Neural crest cell (in vitro differentiated cells): ENCODE measurements around the gene DNAJC11. TPM values are rescaled to one million over a fixed set of nuclear protein-coding genes. Genes with fewer than 3 reads are reported as not detected.

Experiments used
- DNase-seq: peaks from one replicate; pipeline ENCODE4 v3.0.0; 2021; ENCODE audit warnings: low read depth, mixed read lengths, low spot score
- H3K27ac Mint-ChIP-seq: one replicate; pipeline ENCODE4 v1.8.0; 2021; ENCODE audit warnings: mild to moderate bottlenecking, mixed read lengths; ENCODE audit not compliant: unreplicated experiment
- H3K27me3 Mint-ChIP-seq: 2 replicates; pipeline ENCODE4 v1.8.0; 2021; ENCODE audit warnings: low read depth, mild to moderate bottlenecking, mixed read lengths
- H3K36me3 Mint-ChIP-seq: 2 replicates; pipeline ENCODE4 v1.8.0; 2021; ENCODE audit warnings: low read depth, mild to moderate bottlenecking, mixed read lengths
- H3K4me1 Mint-ChIP-seq: 2 replicates; pipeline ENCODE4 v1.8.0; 2021; ENCODE audit warnings: mixed read lengths
- H3K4me3 Mint-ChIP-seq: one replicate; pipeline ENCODE4 v1.8.0; 2021; ENCODE audit warnings: mild to moderate bottlenecking, mixed read lengths
- H3K9me3 Mint-ChIP-seq: 2 replicates; pipeline ENCODE4 v1.8.0; 2021; ENCODE audit warnings: mixed read lengths
- total RNA-seq: library from RNA; stranded (reverse); gene quantifications from 2 replicates; pipeline ENCODE4 v1.2.1, GENCODE V29; 2021
- TF ChIP-seq, protein P1 (sequence below): fragments of 200-600 bp; sonication (generic); conservative IDR thresholded peaks from 2 replicates; pipeline ENCODE4 v1.5.0; 2021; ENCODE audit warnings: antibody characterized with exemption, mild to moderate bottlenecking

Gene DNAJC11
- total RNA-seq, 1 donor from 2014 or later: 86.6 TPM

DNA sequence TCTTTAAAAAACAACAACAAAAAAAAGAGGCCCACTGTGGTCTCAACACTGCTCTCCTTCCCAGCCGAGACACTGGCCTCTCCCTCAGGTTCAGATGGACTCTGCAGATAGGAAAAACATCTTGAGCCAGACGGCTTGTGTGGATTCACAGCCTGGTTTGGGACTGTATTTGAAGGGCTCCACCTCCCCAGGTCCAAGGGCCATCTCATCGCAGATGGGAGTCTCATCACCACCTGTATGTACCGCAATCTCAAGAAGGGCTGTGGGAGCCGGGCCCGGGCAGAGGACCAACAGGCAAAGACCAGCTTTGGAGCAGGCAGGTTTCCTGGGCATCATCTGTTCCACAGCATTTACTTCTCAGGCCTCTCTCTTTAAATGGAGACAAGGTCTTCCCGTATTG, 111.6 kb downstream of the DNAJC11 start:
- Mint-ChIP-seq H3K4me3 (peak overlapping the region; percentile 31), H3K27ac (no peak overlapping the region), H3K4me1 (no peaks in the 10 kb centered on the region), H3K9me3 (no peaks in the 10 kb centered on the region), H3K36me3 (peaks cover 2% of the 10 kb centered on the region), H3K27me3 (no peaks in the 10 kb centered on the region)
- no peak for DNase-seq
- TF ChIP-seq, protein P1, sequence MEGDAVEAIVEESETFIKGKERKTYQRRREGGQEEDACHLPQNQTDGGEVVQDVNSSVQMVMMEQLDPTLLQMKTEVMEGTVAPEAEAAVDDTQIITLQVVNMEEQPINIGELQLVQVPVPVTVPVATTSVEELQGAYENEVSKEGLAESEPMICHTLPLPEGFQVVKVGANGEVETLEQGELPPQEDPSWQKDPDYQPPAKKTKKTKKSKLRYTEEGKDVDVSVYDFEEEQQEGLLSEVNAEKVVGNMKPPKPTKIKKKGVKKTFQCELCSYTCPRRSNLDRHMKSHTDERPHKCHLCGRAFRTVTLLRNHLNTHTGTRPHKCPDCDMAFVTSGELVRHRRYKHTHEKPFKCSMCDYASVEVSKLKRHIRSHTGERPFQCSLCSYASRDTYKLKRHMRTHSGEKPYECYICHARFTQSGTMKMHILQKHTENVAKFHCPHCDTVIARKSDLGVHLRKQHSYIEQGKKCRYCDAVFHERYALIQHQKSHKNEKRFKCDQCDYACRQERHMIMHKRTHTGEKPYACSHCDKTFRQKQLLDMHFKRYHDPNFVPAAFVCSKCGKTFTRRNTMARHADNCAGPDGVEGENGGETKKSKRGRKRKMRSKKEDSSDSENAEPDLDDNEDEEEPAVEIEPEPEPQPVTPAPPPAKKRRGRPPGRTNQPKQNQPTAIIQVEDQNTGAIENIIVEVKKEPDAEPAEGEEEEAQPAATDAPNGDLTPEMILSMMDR: no peak

DNA sequence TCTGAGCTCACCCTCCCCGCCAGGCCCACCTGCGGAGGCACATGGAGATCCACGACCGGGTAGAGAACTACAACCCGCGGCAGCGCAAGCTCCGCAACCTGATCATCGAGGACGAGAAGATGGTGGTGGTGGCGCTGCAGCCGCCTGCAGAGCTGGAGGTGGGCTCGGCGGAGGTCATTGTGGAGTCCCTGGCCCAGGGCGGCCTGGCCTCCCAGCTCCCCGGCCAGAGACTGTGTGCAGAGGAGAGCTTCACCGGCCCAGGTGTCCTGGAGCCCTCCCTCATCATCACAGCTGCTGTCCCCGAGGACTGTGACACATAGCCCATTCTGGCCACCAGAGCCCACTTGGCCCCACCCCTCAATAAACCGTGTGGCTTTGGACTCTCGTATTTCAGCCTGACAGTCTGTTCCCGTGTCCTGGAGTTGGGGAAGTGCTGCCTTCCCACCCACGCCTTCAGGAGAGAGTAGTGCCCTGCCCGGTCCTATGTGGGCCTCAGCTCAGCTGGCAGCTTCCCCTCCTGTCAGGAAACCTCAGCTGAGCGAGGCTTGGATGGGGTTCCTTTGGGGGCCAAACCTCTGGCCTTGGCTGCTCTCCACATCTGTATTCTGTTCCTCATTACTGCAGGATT, 112.6 kb downstream of the DNAJC11 start:
- DNase-seq: no peak
- TF ChIP-seq, protein P1: no peak
- no peaks in the 10 kb centered on the region for H3K9me3 Mint-ChIP-seq
- peaks cover 1% of the 10 kb centered on the region for H3K36me3 Mint-ChIP-seq
- no peak overlapping the region for H3K27ac Mint-ChIP-seq
- H3K4me3 Mint-ChIP-seq: no peak overlapping the region
- H3K27me3 Mint-ChIP-seq: no peaks in the 10 kb centered on the region
- no peaks in the 10 kb centered on the region for H3K4me1 Mint-ChIP-seq

DNA sequence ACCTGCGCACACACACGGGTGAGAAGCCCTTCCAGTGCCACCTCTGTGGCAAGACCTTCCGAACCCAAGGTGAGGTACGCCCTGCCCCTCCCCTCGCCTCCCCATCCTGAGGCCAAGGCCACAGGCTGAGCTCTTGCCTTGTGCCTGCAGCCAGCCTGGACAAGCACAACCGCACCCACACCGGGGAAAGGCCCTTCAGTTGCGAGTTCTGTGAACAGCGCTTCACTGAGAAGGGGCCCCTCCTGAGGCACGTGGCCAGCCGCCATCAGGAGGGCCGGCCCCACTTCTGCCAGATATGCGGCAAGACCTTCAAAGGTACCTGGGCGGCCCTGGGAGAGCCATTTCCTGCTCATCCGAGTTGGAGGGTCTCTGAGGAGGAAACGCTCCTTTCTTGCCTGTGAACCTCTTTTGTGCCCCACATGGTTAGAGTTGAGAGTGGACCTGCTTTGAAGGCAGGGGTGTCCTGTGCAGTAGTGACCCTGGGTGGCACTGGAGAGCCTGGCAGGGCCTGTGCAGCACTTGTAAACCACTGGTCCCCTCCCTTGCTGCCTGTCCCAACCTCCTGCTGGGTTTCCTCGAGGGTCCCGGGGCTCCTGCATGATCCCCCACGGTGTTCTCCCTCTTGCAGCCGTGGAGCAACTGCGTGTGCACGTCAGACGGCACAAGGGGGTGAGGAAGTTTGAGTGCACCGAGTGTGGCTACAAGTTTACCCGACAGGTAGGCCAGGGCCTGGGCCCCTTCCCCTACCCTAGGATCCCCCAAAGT, 113.3 kb downstream of the DNAJC11 start:
- H3K9me3 Mint-ChIP-seq: no peaks in the 10 kb centered on the region

DNA sequence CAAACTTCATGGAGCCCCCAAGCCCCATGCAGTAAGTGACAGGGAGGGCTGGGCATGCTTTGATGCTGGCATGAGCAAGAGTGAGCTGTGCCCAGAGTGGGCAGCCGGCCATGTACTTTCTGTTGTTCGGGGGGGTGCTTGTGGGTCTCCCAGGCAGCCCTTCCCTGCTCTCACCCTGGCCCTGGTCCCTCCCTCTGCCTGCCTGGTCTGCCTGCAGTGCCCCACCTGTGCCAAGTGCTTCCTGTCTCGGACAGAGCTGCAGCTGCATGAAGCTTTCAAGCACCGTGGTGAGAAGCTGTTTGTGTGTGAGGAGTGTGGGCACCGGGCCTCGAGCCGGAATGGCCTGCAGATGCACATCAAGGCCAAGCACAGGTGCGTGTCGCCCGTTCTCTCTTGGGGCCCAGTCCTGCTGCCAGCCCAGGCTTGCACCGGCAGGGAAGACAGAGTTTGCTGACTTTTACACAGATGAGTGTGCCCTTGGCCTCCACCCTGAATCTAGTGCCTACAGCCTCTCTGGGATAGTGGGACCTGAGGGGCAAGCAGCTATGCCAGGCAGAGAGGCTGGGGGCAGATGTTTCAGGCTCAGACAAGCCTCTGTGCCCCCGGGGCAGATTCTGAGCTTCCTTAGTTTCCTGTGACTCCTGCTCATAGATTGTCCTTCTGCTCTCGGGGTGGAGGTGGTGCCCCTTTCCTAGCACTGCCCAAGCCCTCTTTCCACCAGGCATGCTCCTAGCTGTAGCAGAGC, 114.2 kb downstream of the DNAJC11 start:
- no peaks in the 10 kb centered on the region for H3K36me3 Mint-ChIP-seq

More for the DNA sequence above, 113.3 kb downstream of the DNAJC11 start:
- DNase-seq: no peak
- H3K4me3 Mint-ChIP-seq: peak overlapping the region; percentile 19
- no peak overlapping the region for H3K27ac Mint-ChIP-seq
- H3K36me3 Mint-ChIP-seq: no peaks in the 10 kb centered on the region
- no peaks in the 10 kb centered on the region for H3K27me3 Mint-ChIP-seq
- H3K4me1 Mint-ChIP-seq: no peaks in the 10 kb centered on the region
- TF ChIP-seq, protein P1: no peak

DNA sequence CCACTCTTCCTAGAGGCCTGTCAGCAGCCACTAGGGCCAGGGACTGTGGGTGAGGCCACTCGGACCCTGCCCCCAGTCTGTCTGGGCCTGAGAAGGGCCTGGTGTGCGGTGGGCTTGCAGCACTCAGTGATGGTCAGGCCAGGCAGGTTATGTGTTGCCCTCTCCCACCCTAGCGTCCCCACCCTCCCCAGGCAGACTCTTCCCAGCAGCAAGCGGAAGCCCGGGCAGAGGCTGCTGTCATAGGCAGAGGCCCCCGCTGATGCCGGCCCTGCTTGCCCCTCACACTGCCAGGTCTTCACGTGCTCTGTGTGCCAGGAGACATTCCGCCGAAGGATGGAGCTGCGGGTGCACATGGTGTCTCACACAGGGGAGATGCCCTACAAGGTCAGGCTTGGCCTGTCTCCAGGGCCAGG, 115.2 kb downstream of the DNAJC11 start:
- H3K4me3 Mint-ChIP-seq: no peak overlapping the region
- TF ChIP-seq, protein P1: no peak
- H3K27ac Mint-ChIP-seq: no peak overlapping the region

More for the DNA sequence above, 114.2 kb downstream of the DNAJC11 start:
- H3K27ac Mint-ChIP-seq: no peak overlapping the region
- TF ChIP-seq, protein P1: no peak
- H3K9me3 Mint-ChIP-seq: no peaks in the 10 kb centered on the region
- DNase-seq: no peak
- no peaks in the 10 kb centered on the region for H3K27me3 Mint-ChIP-seq
- no peak overlapping the region for H3K4me3 Mint-ChIP-seq
- peaks cover under 1% of the 10 kb centered on the region for H3K4me1 Mint-ChIP-seq

More for the DNA sequence above, 115.2 kb downstream of the DNAJC11 start:
- H3K36me3 Mint-ChIP-seq: no peaks in the 10 kb centered on the region
- H3K9me3 Mint-ChIP-seq: no peaks in the 10 kb centered on the region
- DNase-seq: no peak
- peaks cover 7% of the 10 kb centered on the region for H3K4me1 Mint-ChIP-seq
- H3K27me3 Mint-ChIP-seq: no peaks in the 10 kb centered on the region
